Activated T-cell treated with anti-CD3 and anti-CD28 coated beads for 1 hour (primary cell): ENCODE measurements around the gene CLEC12A.
"Not testable (repeated sequence)": the region's sequence is repeated elsewhere in the genome, so short reads cannot be mapped to it uniquely, and the experiment has no call there.

Experiments used
- DNase-seq: peaks from one replicate; pipeline ENCODE4 v3.0.0-alpha.2; 2020; ENCODE audit warnings: low read depth

CLEC12A gene

DNA sequence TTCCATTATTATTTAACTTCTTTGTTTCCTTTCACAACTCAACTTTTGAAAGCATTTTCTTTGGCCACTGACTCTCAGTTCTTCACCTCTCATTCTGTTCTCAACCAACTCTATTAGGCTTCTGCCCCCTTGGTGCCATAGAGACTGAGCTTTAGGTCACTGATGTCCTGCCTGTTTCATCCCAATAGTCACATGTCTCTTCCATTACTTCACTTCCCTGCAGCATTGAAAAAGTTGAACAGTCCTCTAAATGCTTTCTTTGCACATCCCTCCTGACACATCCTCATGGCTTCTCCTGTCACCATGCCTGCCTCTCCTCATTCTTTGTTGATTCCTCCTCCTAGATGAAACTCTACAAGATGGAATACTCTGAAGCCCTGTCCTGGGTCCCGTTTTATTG, 2.7 kb downstream of the CLEC12A start:
- no peak for DNase-seq

DNA sequence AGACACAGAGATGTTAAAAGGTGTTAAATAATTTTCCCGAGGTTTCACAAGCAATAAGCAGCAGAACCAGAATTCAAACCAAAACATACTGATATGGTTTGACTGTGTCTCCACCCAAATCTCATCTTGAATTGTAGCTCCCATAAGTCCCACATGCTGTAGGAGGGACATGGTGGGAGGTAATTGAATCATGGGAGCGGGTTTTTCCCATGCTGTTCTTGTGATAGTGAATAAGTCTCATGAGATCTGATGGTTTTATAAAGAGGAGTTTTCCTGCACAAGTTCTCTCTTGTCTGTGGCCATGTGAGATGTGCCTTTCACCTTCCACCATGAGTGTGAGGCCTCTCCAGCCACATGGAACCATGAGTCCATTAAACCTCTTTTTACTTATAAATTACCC, 3.5 kb downstream of the CLEC12A start:
- not testable (repeated sequence) for DNase-seq

DNA sequence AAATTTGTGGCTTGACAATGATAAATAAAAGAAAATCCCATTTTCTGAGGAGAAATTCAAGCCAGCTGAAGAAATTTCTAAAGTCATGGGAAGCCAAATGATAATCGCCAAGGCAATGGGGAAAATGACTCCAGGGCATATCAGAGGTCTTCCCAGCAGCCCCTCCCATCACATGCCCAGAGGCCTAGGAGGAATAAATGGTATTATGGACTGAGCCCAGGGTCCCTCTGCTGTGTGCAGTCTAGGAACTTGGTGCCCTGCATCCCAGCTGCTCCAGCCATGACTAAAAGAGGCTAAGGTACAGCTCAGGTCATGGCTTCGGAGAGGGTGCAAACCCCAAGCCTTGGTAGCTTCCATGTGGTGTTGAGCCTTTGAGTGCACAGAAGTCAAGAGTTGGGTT, 4.4 kb downstream of the CLEC12A start:
- DNase-seq, result no peak

DNA sequence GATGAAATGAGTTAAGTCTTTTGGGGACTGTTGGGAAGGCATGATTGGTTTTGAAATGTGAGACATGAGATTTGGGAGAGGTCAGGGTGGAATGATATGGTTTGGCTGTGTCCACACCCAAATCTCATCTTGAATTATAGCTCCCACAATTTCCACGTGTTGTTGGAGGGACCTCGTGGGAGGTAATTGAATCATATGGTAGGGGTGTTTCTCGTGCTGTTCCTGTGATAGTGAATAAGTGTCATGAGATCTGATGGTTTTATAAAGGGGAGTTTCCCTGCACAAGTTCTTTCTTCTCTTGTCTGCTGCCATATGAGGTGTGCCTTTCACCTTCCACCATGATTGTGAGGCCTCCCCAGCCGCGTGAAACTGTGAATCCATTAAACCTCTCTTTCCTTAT, 5.4 kb downstream of the CLEC12A start:
- not testable (repeated sequence) for DNase-seq

DNA sequence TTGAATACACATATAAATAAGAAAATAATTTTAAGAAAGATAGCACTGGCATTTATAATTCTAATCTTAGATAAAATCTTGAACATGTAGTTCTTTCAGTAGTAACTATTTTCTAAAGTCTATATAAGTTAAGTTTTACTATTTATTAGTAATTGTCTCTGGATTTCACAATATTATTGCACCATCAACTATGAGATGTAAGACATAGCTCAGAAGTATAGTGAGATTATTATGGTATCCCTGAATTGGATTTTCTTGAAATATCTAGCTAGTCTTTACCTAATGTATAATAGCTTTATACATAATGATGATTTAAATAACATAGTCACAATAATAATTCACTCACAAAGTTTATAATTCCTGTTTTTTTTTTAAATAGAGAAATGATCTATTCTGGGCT, 6.7 kb downstream of the CLEC12A start:
- DNase-seq, result no peak

DNA sequence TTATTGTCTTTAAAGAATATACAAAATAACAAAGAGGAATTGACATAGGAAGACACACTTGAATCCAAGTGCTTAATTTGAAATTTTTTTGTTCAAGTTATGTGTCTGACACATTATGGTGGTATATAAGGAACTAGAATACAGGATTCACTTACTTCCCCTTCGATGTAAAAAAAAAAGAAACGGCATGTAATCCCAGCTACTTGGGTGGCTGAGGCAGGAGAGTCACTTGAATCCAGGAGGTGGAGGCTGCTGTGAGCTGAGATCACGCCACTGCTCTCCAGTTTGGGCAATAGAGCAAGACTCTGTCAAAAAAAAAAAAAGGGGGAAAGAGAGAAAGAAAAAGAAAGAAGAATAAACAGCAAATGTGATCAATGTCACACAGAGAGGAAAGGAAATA, 8.9 kb downstream of the CLEC12A start:
- no peak for DNase-seq

DNA sequence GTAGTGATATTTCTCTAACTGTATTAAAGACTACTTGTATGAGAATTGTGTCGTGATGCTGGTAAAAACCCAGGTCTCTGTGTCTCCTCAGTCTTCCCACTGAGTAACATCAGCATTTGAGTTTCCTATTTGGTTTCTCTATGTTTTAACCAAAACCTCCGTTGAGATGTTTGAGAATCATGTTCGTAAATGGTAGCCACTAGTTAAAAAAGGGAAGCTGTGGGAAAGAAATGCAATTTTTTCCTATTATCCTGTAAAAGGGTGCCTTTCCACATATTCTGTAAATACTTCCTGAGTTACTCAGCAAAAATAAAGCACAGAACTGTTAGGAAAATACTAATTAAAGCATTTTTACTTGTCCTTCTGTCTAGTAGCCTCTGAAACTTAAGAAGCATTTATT, 20.7 kb downstream of the CLEC12A start:
- DNase-seq, result no peak

DNA sequence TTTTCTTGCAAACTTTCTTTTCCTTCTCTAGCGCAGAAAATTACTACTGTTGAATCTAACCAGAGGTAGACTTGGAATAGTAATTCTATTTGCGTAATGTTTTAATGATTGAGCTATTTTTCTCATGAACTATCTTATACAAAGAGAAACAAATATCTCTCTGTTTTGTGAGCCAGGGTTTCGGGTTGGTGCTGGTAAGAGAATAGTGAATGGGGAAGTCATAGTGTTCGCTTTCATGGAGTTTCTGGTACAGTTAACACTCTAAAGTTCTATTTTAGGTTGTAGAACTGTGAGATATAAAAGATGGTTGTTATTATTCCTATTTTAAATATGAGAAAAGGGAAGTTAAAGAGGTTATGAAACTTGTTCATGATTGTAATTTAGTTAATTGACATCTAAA, 21.1 kb downstream of the CLEC12A start:
- no peak for DNase-seq

DNA sequence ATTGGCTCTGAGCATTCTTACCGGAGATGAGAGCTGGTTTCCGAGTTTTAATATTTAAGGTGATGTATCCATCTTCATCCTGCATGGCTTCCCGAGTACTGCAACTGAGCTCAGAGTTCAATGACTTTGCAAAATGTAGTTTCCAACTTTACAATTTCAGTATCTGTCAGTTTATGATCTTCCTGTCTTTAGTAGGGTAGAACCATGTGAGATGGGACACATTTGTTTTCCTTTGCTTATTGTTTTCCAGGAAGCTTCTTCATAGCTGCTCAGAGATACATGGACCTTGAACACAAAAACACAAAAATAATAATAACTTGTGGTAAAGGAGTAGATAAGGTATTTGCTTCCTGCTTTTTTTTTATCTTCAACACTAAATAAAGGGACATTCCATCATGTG, 27.8 kb downstream of the CLEC12A start, which contains the start of gene CLEC1B:
Gene CLEC1B (minus strand): TSS at position 106 of the 400 bp plus-strand sequence. CDS start 21 bp downstream, at position 85.
- DNase-seq, result no peak

DNA sequence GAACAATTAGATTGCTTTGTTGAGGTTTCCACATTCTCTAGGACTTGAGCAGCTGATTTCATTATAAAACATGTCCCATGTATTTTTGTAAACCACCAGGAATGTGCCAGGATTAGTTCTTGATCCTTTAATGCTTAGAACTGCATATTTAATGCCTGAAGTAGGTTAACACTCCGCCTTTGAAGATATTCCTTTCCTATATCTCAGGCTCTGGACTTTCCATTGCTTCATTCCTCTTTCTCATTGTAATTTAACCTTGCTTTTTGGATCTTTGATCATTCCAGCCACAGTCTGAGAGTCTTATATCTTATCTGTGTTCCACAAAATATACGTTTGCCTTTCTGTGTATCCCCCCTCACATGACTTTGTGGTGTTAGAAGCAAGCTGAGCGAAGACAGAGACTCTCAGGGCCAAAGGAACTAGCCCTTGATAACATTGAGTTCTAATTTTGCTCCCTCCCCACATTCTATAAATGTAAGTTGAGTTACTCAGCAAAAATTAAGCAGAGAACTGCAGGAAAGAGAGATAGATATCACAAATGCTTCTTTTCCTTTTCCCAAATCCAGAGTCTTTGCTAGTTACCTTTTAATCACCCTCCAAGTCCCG, 30.1 kb downstream of the CLEC12A start:
- no peak for DNase-seq

DNA sequence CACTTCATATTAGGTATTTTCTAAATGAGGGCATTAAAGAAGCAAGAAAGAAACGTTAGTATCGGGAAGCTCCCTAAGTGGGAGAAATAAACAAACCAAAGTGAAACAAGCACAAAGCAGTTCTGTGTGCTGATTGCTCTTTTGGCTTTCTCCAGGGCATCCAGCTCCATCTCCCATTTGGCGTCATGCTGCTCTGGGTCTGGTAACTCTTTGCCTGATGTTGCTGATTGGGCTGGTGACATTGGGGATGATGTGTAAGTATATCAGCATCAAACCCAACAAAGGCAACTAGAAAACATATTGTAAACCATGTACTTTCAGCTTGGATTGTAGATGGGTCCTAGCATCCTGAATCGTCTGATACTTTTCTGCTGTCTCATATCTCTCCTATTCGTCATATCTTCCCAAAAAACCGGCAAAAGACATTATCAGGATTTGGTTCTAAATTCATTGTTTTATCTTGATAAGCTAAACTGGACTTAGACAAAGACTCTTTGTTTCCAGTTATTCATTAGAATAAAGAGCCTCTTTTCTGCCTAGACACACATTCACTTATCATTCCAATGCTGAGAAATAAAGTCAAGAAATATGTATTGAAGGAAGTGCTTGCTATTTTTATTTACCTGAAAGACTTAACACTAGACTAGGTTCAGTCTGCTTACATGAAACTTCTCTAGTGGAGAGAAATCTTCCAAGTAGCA, 41.6 kb downstream of the CLEC12A start:
- no peak for DNase-seq

DNA sequence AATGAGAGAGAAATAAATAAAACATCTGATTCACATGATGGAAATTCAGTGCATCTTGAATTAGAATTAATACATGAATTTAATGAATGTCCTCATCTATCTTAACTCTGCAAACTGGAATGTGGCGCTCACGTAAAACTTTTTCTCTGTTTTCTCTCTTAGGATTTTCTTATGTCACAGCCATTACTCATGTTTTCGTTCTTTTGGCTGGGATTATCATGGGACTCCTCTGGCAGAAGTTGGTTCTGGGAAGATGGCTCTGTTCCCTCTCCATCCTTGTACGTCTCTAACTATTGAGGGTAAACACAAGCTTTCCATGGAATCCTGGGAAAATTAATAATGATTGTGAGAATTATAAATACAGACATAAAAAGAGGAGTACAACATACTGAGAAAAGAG, 44.2 kb downstream of the CLEC12A start:
- DNase-seq, result no peak

DNA sequence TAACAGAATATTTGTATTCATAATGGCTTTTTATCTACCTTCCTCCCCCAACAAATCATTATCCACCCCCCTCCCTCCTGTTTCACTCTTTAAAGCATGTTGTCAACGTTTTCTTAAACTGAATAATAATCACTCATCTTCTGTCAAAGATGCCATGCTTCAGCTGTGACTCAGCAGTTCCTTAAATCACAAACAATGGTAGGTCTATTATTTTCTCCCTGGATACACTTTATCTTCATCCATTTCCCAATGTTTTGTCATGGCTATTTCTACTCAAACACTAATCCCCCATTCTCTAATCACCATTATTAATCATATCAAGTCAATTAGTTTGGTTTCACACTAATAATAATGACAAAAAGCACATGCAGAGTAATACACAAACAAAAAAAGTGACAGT, 45.7 kb downstream of the CLEC12A start:
- DNase-seq, result no peak

DNA sequence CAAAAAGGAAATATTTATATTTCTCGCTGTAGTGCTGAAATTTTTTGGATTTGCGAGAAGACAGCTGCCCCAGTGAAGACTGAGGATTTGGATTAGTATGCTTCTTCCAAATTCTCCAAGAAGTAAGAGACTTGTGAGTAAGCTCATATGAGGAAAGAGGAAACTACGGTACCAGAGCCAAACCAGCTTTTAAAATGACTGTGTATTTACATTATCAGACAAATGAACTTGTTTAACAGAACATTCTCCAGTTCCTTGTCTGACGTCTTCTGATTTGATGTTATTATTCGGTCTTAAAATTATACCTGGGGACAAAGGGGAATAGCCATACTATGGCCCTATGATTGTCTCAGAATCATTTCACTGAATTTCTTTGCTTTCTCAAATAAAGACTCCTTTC, 47.2 kb downstream of the CLEC12A start:
- no peak for DNase-seq

DNA sequence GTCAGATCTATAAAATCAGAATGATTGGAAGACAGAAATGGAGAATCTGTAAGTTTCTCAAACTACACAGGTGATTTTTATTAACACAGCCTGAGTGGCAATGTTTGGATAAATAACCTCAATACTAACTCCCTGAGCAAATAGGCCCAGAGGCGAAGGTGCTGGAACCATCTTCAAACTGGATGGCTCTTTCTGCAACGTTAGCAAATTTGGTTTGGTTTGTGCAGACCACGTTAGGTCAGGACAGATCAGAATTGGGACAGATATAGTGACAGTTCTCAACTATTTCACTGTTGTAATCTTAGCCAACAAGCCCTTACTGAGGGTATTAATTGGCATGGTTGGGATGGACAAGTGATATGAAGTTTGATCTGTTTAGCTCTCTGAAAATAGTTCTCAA, 50.1 kb downstream of the CLEC12A start:
- no peak for DNase-seq

DNA sequence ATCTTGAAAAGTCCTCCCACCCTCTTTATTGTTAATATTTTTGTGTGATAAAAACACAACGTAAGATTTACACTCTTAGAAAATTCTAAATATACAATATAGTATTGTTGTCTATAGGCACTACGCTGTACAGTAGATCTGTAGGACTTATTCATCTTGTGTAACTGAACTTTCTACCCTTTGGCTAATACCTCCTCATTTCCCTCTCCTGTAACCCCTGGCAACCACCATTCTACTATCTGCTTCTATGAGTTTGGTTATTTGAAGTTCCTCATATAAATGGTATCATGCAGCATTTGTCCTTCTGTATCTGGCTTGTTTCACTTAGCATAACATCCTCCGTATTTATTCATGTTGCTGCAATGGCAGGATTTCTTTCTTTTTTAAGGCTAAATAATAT, 54.0 kb downstream of the CLEC12A start:
- no peak for DNase-seq

DNA sequence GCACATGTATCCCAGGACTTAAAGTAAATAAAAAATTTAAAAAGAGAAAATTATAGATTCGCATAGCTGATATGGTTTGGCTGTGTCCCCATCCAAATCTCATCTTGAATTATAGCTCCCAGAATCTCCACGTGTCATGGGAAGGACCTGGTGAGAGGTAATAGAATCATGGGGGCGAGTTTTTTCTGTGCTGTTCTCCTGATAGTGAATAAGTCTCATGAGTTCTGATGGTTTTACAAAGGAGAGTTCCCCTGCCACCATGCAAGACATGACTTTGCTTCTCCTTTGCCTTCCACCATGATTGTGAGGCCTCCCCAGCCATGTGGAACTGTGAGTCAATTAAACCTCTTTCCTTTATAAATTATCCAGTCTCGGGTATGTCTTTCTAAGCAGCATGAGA, 55.5 kb downstream of the CLEC12A start:
- not testable (repeated sequence) for DNase-seq

DNA sequence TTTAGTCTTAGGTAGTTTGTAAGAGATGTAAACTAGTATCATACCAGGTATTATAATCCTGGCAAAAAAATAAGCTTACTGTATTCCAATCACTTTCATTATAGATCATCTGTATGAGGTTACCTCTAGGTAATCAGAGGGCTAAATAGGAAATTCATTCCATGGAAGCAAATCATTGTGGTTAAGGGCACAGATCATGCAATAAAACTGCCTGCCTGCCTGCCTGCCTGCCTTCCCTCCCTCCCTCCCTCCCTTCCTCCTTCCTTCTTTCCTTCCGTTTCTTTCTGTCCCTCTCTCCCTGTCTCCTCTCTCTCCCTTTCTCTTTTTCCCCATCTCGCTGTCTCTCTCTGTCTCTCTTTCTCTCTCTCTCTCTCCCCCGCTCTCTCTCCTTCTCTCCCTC, 56.1 kb downstream of the CLEC12A start:
- no peak for DNase-seq

DNA sequence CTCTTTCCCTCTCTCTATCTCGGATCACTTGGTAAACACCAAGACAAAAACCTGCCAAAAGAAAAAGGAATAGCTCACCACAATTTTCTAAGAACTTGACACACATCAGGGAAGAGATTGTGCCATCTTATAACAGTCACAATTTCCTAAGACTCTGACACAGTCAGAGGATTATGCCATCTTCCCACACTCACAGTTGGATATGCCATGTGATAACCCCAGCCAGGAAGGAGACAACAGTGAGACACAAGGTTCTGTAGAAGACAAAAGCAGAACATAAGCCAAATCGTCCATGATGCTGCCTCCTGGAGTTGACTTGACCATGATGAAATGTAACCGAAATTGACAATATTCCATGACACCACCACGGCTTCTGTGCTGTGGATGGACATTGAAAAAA, 56.5 kb downstream of the CLEC12A start:
- no peak for DNase-seq

DNA sequence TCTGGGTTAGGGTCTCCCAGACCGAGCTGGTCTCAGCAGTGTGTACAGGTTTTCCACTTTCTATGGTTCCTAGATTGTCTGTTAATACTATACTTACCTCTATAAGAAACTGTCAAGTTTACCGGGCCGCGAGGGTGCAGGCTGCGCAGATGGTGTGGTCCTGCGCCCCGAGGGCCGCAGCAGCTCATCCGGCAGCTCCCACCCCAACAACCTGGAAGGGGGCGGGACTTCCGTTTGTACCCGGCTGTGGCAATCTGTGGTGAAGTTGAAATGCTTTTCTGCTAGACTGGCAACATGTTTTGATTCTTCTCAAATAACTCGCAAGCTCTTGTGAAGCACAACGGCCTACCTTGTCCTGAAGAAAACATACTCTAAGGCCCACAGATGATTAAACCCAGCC, 59.2 kb downstream of the CLEC12A start, which contains the start of gene CLEC9A:
Gene CLEC9A (plus strand): TSS at position 237 of the 400 bp plus-strand sequence. CDS start 22,006 bp downstream, outside the sequence.
- DNase-seq, result no peak

DNA sequence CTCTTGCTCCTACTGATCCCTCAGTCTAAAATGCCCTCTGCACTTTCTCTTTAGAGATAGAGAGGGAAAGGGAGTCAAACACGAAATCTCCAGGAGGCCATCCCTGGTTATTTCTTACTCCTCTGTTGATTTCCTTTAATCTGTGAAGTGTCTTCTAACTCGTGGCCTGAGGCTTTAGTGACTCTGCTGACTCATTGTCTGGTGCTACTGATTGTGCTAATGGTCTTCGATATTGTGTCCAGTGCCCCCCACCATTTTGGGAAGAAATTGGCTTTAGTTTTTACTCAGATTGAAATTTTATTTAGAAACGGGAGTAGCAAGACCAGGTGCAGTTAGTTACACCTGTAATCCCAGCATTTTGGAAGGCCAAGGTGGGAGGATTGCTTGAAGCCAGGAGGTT, 60.1 kb downstream of the CLEC12A start:
- no peak for DNase-seq

DNA sequence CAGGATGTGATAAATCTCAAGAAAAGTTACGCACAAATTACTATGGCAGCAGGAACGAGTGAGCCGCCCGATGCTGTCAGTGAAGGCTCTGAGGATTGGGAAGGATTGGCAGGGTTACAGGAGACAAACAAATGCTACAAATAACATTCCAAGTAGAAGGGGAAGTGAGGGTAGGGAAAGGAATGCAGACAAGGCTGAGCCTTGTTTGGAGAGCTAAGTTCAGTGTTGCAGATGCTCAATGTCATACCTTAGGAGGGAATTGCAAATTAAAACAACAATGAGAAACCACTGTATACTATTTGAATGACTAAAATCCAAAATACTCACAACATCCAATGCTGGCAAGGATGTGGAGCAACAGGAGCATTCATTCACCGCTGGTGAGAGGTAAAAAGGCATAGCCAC, 60.6 kb downstream of the CLEC12A start:
- no peak for DNase-seq

DNA sequence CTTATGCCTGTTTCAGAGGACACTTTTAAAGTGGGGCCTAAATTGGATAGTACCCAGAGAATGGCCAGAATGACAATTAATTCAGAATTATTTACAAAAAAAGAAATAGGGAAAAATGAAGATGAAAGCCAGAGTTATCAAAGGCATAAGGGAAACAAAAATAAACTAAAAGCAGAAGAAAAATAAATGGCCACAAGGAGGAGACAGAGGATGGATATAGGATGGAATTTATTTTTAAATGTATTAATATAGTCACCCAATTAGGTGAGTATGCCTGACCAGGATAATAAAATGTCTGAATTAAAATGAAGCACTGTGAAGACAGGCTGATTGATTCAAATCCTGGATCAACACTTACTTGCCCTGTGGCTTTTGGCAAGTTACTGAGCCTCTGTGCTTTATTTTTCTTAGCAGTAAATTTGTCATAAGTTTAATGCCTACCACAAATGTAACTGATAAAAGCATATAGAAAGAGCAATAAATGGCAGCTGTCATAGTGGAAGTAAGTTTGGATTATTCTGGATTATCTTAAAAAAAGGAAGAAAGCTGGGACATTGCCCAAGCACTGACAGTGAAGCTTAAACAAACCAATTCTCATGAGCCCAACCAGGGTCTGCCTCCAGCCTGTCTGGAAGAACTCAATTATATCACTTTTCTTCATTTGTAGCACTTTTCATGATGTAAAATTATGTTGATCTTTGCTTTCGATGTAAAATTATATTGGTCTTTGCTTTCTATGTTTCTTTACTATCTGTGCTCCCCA, 62.8 kb downstream of the CLEC12A start:
- no peak for DNase-seq
